Keratinocyte (primary cell): Measurements from ENCODE around the gene STRIP1. TPM values are rescaled to one million over a fixed set of nuclear protein-coding genes. Genes with fewer than 3 reads are reported as not detected.
A peak's percentile ranks its signal among the peaks of the same experiment; 100 is the strongest.

Experiments used
- DNase-seq: peaks from one replicate; pipeline ENCODE4 v3.0.0-alpha.2; 2011; ENCODE audit warnings: low read depth, missing footprints, low spot score
- FAIRE-seq: peaks from 2 replicates; lab custom pipeline; 2011; peaks lifted over from hg19 to GRCh38; lab: Jason Lieb, UNC
- H2AFZ ChIP-seq: 2 replicates; pipeline ENCODE4 v1.6.0; 2012; ENCODE audit warnings: low read length, control low read depth, inconsistent platforms; ENCODE audit not compliant: control insufficient read depth
- H3K27ac ChIP-seq: 2 replicates; pipeline ENCODE4 v1.5.1; 2011; ENCODE audit warnings: low read length; ENCODE audit not compliant: control insufficient read depth, insufficient read depth
- H3K27me3 ChIP-seq: 3 replicates; pipeline ENCODE4 v1.6.0; 2011; ENCODE audit warnings: low read length; ENCODE audit not compliant: control insufficient read depth, insufficient read depth; ENCODE audit errors: extremely low read depth
- H3K36me3 ChIP-seq, 2 experiments: 2 replicates in 1 of 2; 3 replicates in 1 of 2; pipeline ENCODE4 v1.5.1; 2011; ENCODE audit warnings: low read length in 2 of 2, mild to moderate bottlenecking in 1 of 2; ENCODE audit not compliant: control insufficient read depth in 2 of 2, insufficient read depth in 2 of 2; ENCODE audit errors: extremely low read depth in 1 of 2
- H3K4me1 ChIP-seq: 3 replicates; pipeline ENCODE4 v1.5.1; 2011; ENCODE audit warnings: low read length; ENCODE audit not compliant: control insufficient read depth, insufficient read depth; ENCODE audit errors: extremely low read depth
- H3K4me2 ChIP-seq: 3 replicates; pipeline ENCODE4 v1.6.0; 2011; ENCODE audit warnings: low read depth, low read length; ENCODE audit not compliant: control insufficient read depth, insufficient read depth; ENCODE audit errors: extremely low read depth
- H3K4me3 ChIP-seq, 3 experiments: fragments of 200-600 bp in 1 of 3; sonication (generic) in 1 of 3; 2 replicates in 2 of 3; 3 replicates in 1 of 3; pipeline ENCODE4 v1.5.1; 2011 to 2016; ENCODE audit warnings: low read length in 3 of 3, mild to moderate bottlenecking in 3 of 3, control low read depth in 2 of 3, inconsistent platforms in 1 of 3, low read depth in 1 of 3, mixed read lengths in 1 of 3, mixed run types in 1 of 3, moderate library complexity in 1 of 3; ENCODE audit not compliant: control insufficient read depth in 2 of 3, insufficient read depth in 2 of 3; ENCODE audit errors: extremely low read depth in 1 of 3
- H3K79me2 ChIP-seq: 2 replicates; pipeline ENCODE4 v1.6.0; 2012; ENCODE audit warnings: low read length; ENCODE audit not compliant: control insufficient read depth, insufficient read depth
- H3K9ac ChIP-seq: 3 replicates; pipeline ENCODE4 v1.6.0; 2011; ENCODE audit warnings: low read length; ENCODE audit not compliant: control insufficient read depth, insufficient read depth; ENCODE audit errors: extremely low read depth
- H3K9me1 ChIP-seq: 3 replicates; pipeline ENCODE4 v1.6.0; 2011; ENCODE audit warnings: low read length; ENCODE audit not compliant: control insufficient read depth, insufficient read depth; ENCODE audit errors: extremely low read depth
- H3K9me3 ChIP-seq: 2 replicates; pipeline ENCODE4 v1.5.1; 2012; ENCODE audit warnings: low read depth, low read length; ENCODE audit not compliant: control insufficient read depth
- H4K20me1 ChIP-seq: 3 replicates; pipeline ENCODE4 v1.6.0; 2011; ENCODE audit warnings: low read length; ENCODE audit not compliant: control insufficient read depth, insufficient read depth; ENCODE audit errors: extremely low read depth
- EZH2 ChIP-seq: IDR thresholded peaks from one replicate; pipeline ENCODE4 v1.6.1; 2012; ENCODE audit warnings: inconsistent platforms, mild to moderate bottlenecking, low read length, moderate library complexity
- dilution Hi-C: fragments of 300-500 bp; cut with MboI; formaldehyde crosslinking; loops from one replicate; pipeline ENCODE4 v1.7.0; 2020; ENCODE audit warnings: low sequenced_read_pairs; ENCODE audit not compliant: extremely low pct_ligation_motif_present
- polyA plus RNA-seq, 5 experiments: library from polyadenylated mRNA; depleted of rRNA in 3 of 5; stranded (reverse) in 3 of 5; stranded (forward) in 1 of 5; unstranded in 1 of 5; fragments of >200 nt; gene quantifications; 1 replicate in 1 of 5; 2 replicates in 3 of 5; 3 replicates in 1 of 5; pipeline versions ENCODE4 v1.2.1 to v1.2.3, GENCODE V29; 2011 to 2012; ENCODE audit warnings: missing spikeins in 2 of 5, low read depth in 1 of 5, low replicate concordance in 1 of 5
- TF ChIP-seq, protein P1 (sequence below), 3 experiments: IDR thresholded peaks in 1 of 3; conservative IDR thresholded peaks in 1 of 3; optimal IDR thresholded peaks in 1 of 3; 2 replicates in 2 of 3; 3 replicates in 1 of 3; pipeline versions ENCODE3 to v1.5.1; 2011; ENCODE audit warnings: low read length in 3 of 3, mild to moderate bottlenecking in 3 of 3, moderate library complexity in 2 of 3, control low read depth in 1 of 3, inconsistent platforms in 1 of 3; ENCODE audit not compliant: insufficient read depth in 2 of 3; ENCODE audit errors: extremely low read depth in 1 of 3

Gene STRIP1
- polyA plus RNA-seq, 1 donor (not counting 4 experiments of a cell fraction or from before 2014, with no cell fraction given) = 24.6 TPM

DNA sequence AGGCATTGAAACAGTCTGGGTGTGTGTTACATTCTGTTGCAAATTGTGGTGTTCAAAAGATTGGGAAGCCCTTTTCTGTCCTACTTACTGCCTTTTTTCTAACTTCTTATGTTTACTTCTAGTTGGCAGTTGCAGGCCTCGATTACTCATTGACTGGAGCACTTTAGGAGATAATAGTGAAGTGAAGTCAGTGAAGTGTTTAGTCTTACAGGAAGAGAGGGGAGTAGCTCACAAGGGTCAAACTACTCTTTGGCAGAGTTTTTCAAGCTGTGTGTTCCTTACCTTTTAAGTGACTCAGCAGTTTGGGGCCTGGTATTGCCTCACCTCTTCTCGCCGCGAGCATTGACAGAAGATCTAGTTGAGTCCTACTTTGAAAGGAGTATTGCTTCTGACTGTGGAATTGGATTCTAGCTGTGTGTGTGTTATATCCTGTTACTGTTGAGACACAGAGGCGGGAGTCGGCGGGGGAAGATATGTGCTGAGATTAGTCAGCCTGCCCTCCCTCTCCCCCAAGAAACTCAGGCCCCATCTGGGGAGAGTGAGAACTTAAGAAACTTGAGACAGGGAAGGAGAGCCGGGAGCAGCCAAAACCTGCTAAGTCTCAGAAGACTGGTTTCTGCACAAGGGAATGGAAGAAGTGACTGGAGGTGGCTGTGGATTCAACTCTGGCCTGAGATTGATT lies 30.5 kb upstream of the STRIP1 start:
- FAIRE-seq (peak; percentile 90), DNase-seq (peak; percentile 92)
- peak overlapping the region; percentile 42 for H2AFZ ChIP-seq
- peak overlapping the region; percentile 59 for H3K9ac ChIP-seq
- no peaks in the 10 kb centered on the region for H4K20me1 ChIP-seq
- H3K36me3 ChIP-seq = peaks cover 1 to 6% of the 10 kb centered on the region in 2 experiments
- H3K9me3 ChIP-seq = no peaks in the 10 kb centered on the region
- H3K4me3 ChIP-seq = peak overlapping the region in 2 of 3 experiments; percentile 22 to 61
- H3K9me1 ChIP-seq = no peaks in the 10 kb centered on the region
- peak overlapping the region; percentile 79 for H3K27ac ChIP-seq
- dilution Hi-C loops = no loop called here
- H3K79me2 ChIP-seq = peaks cover 32% of the 10 kb centered on the region
- H3K4me1 ChIP-seq = peaks cover 24% of the 10 kb centered on the region
- TF ChIP-seq, protein P1, sequence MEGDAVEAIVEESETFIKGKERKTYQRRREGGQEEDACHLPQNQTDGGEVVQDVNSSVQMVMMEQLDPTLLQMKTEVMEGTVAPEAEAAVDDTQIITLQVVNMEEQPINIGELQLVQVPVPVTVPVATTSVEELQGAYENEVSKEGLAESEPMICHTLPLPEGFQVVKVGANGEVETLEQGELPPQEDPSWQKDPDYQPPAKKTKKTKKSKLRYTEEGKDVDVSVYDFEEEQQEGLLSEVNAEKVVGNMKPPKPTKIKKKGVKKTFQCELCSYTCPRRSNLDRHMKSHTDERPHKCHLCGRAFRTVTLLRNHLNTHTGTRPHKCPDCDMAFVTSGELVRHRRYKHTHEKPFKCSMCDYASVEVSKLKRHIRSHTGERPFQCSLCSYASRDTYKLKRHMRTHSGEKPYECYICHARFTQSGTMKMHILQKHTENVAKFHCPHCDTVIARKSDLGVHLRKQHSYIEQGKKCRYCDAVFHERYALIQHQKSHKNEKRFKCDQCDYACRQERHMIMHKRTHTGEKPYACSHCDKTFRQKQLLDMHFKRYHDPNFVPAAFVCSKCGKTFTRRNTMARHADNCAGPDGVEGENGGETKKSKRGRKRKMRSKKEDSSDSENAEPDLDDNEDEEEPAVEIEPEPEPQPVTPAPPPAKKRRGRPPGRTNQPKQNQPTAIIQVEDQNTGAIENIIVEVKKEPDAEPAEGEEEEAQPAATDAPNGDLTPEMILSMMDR (optimal IDR thresholded peaks at IDR 0.05 in 1 of 3, IDR thresholded peaks at IDR 0.05 in 1 of 3, conservative IDR thresholded peaks at IDR 0.05 in 1 of 3; ENCODE audit: extremely low read depth in 1 of 3, insufficient read depth in 2 of 3, low read length in 3 of 3) = no peak
- no peak for TF ChIP-seq EZH2
- H3K4me2 ChIP-seq = peak overlapping the region; percentile 78
- no peaks in the 10 kb centered on the region for H3K27me3 ChIP-seq

DNA sequence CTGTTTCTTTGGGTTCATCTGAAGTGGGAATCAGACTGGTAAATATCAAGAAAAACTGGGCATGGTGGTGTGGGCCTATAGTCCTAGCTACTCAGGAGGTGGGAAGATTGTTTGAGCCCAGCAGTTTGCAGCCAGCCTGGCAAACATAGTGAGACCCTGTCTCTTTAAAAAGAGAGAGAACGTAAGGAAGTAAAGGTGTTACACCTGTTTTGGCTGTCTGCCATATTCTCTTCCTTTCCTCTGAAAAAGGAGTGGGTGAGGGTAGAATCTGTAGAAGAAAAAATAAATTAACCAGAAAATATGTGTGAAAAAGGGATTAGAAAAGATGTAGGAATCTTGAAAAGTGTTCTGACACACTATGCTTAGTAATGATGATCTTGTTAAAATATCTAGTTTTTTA lies 29.8 kb upstream of the STRIP1 start:
- Histone ChIP-seq H3K36me3 (peaks cover 5 to 13% of the 10 kb centered on the region in 2 experiments), H3K27ac (peak overlapping the region; percentile 79), H4K20me1 (no peaks in the 10 kb centered on the region), H3K9me1 (no peaks in the 10 kb centered on the region), H3K27me3 (no peaks in the 10 kb centered on the region), H3K79me2 (peaks cover 32% of the 10 kb centered on the region), H2AFZ (no peak overlapping the region), H3K9me3 (no peaks in the 10 kb centered on the region), H3K4me2 (peak overlapping the region; percentile 78), H3K4me1 (peaks cover 24% of the 10 kb centered on the region), H3K4me3 (peak overlapping the region; percentile 3 to 61 (median 22)), H3K9ac (peak overlapping the region; percentile 59)
- TF ChIP-seq, protein P1 (optimal IDR thresholded peaks at IDR 0.05 in 1 of 3, IDR thresholded peaks at IDR 0.05 in 1 of 3, conservative IDR thresholded peaks at IDR 0.05 in 1 of 3; ENCODE audit: extremely low read depth in 1 of 3, insufficient read depth in 2 of 3, low read length in 3 of 3) = no peak
- TF ChIP-seq EZH2 = no peak
- dilution Hi-C loops = no loop called here
- FAIRE-seq (no peak), DNase-seq (no peak)
